AG08396 (cell line): ENCODE measurements around the gene MFN2.

Experiments
- DNase-seq: peaks from one replicate; pipeline ENCODE4 v3.0.0; 2012; ENCODE audit warnings: low spot score, mixed read lengths

MFN2 gene

GRCh38 chr1:12051361-12051760, 71.1 kb downstream of the MFN2 start:
- no peak for DNase-seq

DNA sequence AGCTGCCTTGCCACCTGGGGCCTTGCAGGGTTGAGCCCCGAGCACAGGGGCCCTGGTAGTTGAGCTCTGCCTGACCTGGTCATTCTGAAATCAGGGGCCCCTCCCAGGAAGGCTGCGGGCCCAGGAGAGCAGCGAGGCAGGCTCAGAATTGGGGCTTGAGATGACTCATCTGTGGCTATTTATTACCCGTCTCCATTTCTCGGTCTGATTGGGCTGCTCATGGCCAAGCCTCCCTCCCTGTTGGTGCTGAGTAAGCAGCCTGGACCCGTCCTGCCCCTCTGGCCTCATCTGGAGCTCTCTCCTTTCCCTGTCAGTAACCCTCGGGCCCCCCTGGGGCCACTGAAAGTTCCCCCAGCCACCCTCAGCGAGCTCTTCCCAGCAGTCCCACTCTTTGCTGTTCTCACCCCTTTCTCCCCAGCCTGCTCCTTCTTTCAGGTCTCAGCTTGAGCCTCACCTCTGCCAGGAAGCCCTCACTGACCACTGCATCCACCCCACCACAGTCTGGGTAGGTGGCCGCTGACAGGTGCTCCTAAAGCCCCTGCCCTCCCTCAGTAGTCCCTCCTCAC, 71.8 kb downstream of the MFN2 start:
- peak; percentile 92 for DNase-seq

GRCh38 chr1:12052997-12053686, 72.9 kb downstream of the MFN2 start:
- DNase-seq: peak; percentile 36

GRCh38 chr1:12053752-12054548, 73.7 kb downstream of the MFN2 start:
- DNase-seq: no peak

- no peak for DNase-seq
These were observed 75.0 kb downstream of the MFN2 start for GRCh38 chr1:12055259-12055658.

GRCh38 chr1:12056331-12056841, 76.1 kb downstream of the MFN2 start:
- no peak for DNase-seq

GRCh38 chr1:12057382-12057781, 77.1 kb downstream of the MFN2 start:
- DNase-seq: no peak

DNA sequence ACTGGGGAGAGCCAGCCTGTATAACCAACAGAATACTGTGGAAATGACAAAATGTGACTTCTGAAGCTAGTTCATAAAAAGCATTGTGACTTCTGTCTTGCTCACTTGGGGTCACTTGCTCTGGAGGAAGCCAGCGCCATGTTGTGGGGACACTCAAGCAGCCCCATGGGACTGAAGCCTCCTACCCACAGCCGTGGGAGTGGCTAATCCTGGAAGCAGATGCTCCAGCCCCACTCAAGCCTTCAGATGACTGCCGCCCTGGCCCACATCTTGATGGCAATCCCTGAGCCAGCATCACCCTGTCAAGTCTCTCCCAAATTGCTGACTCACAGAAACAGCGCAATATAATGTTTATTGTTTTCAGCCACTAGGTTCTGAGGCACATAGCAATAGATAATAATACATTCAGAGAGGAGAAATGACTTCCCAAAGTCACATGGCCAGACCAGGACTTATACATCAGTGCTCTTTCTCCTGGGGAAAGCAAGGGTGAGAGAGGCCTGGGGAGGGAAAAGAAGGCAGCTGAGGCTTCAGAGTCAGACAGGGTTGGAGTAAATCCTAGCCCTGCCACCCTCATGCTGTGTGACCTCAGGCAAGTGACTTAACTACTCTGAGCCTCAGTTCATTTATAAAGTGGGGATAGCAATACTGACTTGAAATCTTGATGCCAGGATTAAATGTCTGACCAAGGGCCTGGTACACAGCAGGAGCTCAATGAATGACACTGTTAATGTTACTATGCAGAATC, 77.9 kb downstream of the MFN2 start:
- no peak for DNase-seq

- DNase-seq: no peak
These were observed 79.0 kb downstream of the MFN2 start for GRCh38 chr1:12059226-12059625.

GRCh38 chr1:12059722-12060464, 79.6 kb downstream of the MFN2 start:
- no peak for DNase-seq

DNA sequence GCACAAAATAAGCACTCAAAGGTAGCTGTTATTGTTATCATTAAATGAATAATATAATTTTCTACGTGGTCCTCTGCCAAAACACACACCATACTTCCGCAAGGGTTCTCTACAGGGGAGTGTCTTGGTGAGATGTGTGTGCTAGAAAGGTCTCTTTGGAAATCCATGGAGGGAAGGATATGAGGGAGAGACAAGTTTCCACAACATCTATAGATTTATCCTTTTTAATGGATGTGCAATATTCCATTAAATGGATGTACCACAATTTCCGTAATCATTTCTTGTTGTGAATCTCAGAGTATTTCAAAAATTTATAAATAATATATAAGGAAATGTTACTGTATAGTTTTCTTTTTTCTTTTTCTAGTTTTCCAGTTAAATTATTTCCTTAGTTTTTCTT, 80.3 kb downstream of the MFN2 start:
- DNase-seq: no peak
